Panc1 (cell line): ENCODE results near the gene CHTF18.
"Not testable (repeated sequence)": the region's sequence is repeated elsewhere in the genome, so short reads cannot be mapped to it uniquely, and the experiment has no call there.

Experiments
- CTCF ChIP-seq: fragments of 450-650 bp; IDR thresholded peaks from 2 replicates; pipeline ENCODE4 v1.5.1; 2017; ENCODE audit warnings: mild to moderate bottlenecking
- REST ChIP-seq, 2 experiments: IDR thresholded peaks; 2 replicates each; pipeline ENCODE4 v1.6.1; 2011 to 2012; ENCODE audit warnings: low read depth in 2 of 2, control low read depth in 1 of 2, low read length in 1 of 2, mild to moderate bottlenecking in 1 of 2, moderate library complexity in 1 of 2; ENCODE audit not compliant: insufficient read depth in 1 of 2
- TCF7L2 ChIP-seq: IDR thresholded peaks from 2 replicates; pipeline ENCODE4 v1.6.1; 2011; ENCODE audit warnings: mild to moderate bottlenecking, low read depth, low read length, inconsistent platforms

- not testable (repeated sequence) for TF ChIP-seq REST (IDR thresholded peaks at IDR 0.05; ENCODE audit: insufficient read depth in 1 of 2, low read depth in 2 of 2, low read length in 1 of 2); CTCF; TCF7L2
Observed at GRCh38 chr16:820044-820408, 31.6 kb downstream of the CHTF18 start.
